NCI-H748 (cell line): ENCODE measurements around the gene GSTM3.
A peak's percentile ranks its signal among the peaks of the same experiment; 100 is the strongest.

Source experiments
- DNase-seq: peaks from one replicate; lab custom pipeline; 2025; ENCODE audit not compliant: unreplicated experiment; lab: John Stamatoyannopoulos, UW

Gene GSTM3

GRCh38 chr1:109740615-109741373 lies at the start of gene GSTM3:
Gene GSTM3 (minus strand): TSS chr1:109741038. CDS start chr1:109740287, 751 bp downstream.
- DNase-seq = no peak

GRCh38 chr1:109790329-109790728 lies 49.5 kb upstream of the GSTM3 start:
- DNase-seq = no peak

GRCh38 chr1:109789551-109790180 lies 48.8 kb upstream of the GSTM3 start:
- no peak for DNase-seq

GRCh38 chr1:109788695-109789521 lies 48.1 kb upstream of the GSTM3 start:
- no peak for DNase-seq

GRCh38 chr1:109787845-109788601 lies 47.2 kb upstream of the GSTM3 start:
- no peak for DNase-seq

GRCh38 chr1:109787211-109787844 lies 46.5 kb upstream of the GSTM3 start:
- no peak for DNase-seq

GRCh38 chr1:109786531-109787021 lies 45.7 kb upstream of the GSTM3 start:
- peak; percentile 32 for DNase-seq

- no peak for DNase-seq
Measured at GRCh38 chr1:109786112-109786480, 45.3 kb upstream of the GSTM3 start.

- DNase-seq = no peak
Measured at GRCh38 chr1:109785446-109786111, 44.7 kb upstream of the GSTM3 start.

GRCh38 chr1:109784551-109785252 lies 43.9 kb upstream of the GSTM3 start:
- DNase-seq = no peak

- DNase-seq = no peak
Measured at GRCh38 chr1:109783436-109783835, 42.6 kb upstream of the GSTM3 start.

- no peak for DNase-seq
Measured at GRCh38 chr1:109782927-109783326, 42.1 kb upstream of the GSTM3 start.

- peak; percentile 33 for DNase-seq
Measured at GRCh38 chr1:109782514-109782913, 41.7 kb upstream of the GSTM3 start.

- DNase-seq = no peak
Measured at GRCh38 chr1:109781806-109782205, 41.0 kb upstream of the GSTM3 start.

GRCh38 chr1:109780982-109781381 lies 40.1 kb upstream of the GSTM3 start:
- DNase-seq = no peak

GRCh38 chr1:109777980-109778625 lies 37.3 kb upstream of the GSTM3 start:
- no peak for DNase-seq

GRCh38 chr1:109777436-109777835 lies 36.6 kb upstream of the GSTM3 start:
- DNase-seq = no peak

GRCh38 chr1:109776911-109777310 lies 36.1 kb upstream of the GSTM3 start:
- DNase-seq = peak; percentile 81
